Stimulated activated CD4-positive, alpha-beta T cell treated with anti-CD3 and anti-CD28 coated beads, Interleukin-15, amount 100 ng/mL, for 1 hour (primary cell): Measurements from ENCODE around the gene GET4.
A peak's percentile ranks its signal among the peaks of the same experiment; 100 is the strongest.
"Not testable (repeated sequence)": the region's sequence is repeated elsewhere in the genome, so short reads cannot be mapped to it uniquely, and the experiment has no call there.

Experiments
- DNase-seq, 2 donors: peaks; one replicate each; pipeline ENCODE4 v3.0.0-alpha.2; 2020; ENCODE audit warnings: low read depth in 1 of 2, low spot score in 1 of 2

GET4 gene

DNA sequence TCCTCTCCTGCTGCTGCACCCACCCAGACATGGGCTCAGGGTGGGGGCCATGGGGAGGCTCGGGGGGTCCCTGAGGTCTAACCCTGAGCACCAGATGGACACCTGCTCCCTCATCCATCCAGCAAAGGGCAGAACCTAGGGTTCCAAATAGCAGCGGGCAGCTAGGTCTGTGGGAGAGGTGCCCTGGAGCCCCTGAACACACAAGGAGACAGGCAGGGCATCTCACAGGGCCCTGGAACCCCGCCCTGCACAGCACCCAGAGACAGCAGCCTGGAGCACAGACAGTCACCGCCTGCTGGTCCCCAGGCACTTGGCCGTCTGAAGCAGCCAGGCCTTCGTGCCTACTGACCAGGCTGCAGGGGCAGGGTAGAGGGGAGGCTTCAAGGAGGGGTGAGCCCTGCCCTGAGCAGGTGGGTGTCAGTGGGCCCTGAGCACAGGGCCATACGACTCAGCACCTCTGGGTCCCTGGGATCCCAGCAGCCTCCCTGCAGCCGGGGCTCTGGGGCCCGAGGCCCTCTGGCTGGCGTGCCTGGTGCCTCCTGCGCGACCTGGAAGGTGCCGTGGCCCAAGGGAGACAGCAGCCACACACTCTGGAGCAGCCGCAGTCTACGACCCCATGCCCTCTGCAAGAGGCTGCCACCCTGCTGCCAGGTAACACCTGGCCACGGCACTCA, 38.3 kb downstream of the GET4 start:
- no peak for DNase-seq

DNA sequence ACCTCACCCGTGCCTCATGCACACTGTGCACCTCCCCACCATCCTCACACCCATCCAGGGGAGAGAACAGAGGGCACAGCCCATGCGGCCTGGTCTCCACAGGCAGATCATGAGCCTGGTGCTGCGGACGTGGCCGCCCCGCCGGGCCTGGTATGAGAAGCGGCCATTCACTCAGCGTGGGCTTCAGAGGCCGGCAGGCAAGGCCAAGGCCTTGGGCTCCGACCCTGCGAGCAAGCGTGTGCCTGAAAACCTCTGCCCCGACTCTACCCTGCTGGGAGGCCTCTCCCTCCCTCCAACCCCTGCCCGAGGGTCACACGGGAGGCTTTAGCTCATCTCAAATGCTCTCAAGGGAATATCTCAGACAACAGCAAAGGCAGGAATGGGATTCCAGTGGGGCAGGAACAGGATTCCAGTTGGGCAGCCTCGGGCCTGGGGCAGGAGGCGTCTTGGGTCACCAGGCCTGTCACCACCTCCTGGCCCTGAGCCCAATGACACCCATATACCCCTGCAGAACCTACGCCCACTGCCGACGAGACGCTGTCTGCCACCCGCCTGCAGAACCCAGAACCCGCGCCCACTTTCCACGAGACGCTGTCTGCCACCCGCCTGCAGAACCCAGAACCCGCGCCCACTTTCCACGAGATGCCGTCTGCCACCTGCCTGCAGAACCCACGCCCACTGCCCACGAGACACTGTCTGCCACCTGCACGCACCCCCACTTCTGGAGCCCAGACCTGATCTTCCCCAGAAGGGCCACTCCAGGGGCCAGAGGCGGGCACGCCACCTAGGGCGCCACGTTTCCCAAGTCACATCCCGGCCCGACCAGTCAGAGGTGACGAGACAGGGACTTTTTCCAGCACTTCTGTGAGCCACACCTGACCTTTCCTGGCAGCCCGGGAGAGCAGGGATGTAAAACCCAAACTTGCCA, 39.2 kb downstream of the GET4 start:
- DNase-seq, result no peak

DNA sequence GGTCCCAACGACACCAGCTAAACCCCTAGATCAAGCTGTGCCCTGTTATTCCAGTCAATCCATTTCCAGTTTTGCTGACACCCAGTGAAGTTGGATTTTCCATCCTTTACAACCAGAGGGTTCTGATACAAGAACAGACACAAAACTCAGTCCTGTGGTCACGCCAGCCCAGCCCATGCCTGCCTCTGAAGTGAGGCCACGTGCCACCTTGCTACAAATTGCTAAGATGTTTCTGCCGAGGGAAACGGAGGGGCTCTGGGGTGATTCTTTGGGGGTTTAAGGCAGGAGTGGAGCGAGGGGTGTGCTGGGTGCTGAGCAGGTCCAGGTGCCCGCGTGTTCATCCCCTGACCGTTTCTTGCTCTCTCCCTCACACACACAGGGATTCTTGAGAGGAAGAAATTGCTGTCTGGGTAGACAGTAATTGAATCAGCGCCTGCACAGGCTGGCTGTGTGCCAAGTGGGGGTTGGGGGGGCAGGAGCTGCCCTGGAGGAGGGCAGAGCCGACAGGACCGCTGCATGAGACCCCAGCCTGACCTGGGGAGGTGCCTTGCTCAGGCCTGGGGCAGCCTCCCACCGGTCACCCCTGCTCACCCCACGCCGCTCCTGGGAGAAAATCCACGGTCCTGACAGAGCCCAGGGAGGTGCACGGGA, 40.1 kb downstream of the GET4 start:
- no peak for DNase-seq

DNA sequence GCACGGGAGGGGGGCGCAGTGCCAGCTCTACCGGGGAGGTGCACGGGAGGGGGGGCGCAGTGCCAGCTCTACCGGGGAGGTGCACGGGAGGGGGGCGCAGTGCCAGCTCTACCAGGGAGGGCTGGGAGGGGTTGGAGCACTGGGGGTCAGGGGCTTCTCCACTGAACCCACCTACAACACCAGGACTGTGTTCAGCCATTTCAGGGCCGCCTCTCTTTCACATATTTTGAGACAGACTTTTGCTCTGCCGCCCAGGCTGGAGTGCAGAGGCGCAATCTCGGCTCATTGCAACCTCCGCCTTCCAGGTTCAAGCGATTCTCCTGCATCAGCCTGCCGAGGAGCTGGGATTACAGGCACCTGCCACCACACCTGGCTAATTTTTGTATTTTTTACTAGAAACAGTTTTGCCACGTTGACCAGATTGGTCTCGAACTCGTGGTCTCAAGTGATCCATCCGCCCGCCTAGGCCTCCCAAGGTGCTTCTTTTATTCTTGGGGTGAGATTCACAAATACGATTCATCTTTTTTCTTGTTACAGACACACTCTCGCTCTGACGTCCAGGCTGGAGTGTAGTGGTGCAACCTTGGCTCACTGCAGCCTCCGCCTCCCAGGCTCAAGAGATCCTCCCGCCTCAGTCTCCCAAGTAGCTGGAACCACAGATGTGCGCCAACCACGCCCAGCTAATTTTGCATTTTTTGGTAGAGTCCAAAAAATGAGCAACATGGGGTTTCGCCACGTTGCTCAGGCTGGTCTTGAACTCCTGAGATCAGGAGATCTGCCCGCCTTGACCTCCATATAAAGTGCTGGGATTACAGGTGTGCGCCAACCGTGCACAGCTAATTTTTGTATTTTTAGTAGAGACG, 41.1 kb downstream of the GET4 start:
- no peak for DNase-seq

DNA sequence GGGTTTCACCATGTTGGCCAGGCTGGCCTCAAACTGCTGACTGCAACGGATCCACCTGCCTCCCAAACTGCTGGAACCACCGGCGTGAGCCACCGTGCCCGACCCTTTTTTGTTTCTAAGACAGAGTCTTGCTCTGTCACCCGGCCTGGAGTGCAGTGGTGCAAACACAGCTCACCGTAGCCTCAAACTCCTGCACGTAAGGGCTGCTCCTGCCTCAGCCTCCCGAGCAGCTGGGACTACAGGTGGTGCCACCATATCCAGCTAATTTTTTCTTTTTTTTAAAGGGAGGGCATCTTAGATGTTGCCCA, 41.7 kb downstream of the GET4 start:
- DNase-seq, result no peak

DNA sequence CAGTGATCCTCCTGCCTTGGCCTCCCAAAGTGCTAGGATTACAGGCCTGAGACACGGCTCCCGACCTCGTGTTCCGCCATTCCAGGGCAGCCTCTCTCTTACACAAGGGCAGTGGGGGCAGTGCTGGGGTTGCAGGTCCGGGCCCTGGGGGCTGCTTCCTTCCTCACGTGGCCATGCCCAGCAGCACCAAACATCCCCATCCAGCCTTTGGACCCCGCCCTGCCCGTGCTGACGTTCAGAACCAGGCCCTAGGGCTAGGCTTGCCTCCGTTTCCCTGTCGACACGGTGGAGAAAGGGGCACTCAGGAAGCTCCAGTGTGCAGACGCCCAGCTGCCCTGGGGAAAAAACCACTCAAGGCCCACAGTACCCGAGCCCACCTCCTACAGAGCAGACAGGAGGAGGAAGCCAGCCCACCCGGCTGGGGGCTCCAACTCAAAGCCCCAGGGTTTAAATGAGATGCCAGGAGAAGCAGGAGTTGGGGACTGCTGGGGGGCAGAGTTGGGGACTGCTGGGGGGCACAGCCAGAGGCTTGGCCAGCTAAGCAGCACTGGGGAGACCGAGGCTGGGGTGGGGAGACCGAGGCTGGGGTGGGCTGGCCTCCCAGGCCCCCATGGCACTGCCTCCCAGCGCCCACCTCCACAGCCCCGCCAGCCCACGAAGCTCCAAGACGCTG, 42.2 kb downstream of the GET4 start:
- no peak for DNase-seq

DNA sequence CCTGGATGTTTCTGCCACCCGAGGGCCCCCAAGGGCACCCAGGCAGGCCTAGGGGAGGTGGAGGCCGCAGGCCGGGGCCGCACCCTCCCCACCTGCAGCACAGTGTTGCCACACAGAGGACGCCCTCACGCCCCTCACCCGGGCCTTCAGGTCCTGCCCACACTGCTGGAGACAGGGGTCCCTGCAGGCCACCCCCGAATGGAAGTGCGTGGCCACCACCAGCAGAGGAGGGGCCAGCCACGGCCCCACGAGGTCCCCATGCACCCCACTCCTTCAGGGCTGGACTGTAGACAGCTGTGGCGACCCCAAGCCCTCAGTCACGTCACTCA, 42.7 kb downstream of the GET4 start:
- no peak for DNase-seq

DNA sequence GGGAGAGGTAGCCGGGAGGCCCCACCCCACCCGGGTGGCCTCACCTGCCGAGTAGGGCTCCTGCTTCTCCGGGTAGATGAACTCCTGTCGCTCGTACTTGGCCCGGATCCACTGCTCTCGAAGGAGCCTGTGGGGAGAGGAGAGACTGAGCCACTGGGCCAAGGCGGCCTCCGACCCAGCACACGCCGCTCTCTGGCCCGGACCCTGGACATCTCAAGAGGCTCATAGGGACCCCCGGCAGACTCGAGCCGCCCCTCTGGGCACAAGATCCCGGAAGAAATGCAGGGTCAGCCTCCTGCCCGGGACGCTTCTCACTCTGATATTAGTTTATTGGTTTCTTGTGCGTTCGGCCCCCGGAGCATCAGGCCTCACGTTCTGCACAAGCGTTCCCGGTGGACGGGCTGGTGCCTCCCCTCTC, 43.6 kb downstream of the GET4 start:
- DNase-seq, result no peak

GRCh38 chr7:920351-921070, 44.2 kb downstream of the GET4 start:
- no peak for DNase-seq

GRCh38 chr7:921071-921461, 44.7 kb downstream of the GET4 start:
- DNase-seq, result no peak

DNA sequence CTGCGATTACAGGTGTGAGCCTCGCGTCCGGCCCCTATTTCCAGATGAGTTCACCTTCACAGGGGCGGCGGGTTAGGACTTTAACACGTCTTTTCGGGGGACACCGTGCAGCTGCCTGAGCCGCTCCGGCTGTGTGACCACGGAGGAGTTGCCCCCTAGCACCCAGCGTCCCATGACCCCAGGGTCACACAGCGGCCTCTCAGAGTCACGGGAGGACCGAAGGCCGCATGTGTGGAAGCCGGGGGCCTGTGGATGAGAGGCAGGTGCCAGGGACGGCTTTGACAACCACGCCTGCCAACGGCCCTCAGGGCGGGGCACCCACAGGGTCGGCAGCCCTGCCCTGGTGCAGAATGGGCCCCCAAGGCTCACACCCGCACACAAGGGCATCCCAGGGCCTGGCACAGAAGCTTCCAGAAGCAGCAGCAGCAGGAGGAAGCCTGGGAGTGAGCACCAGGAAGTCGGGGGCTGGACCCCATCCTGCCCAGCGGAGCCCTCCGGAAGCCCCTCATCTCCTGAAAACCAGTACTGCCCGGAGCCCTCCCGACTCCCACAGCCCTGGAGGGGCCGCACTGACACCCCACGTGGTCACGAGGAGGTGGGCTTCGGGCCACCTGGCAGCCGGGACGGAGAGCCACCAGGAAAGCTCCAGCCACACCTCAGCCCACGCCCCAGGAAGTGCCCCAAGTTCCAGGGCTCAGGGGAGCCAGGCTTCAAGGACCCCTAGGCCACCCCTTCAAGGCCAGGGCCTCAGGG, 45.4 kb downstream of the GET4 start:
- no peak for DNase-seq

DNA sequence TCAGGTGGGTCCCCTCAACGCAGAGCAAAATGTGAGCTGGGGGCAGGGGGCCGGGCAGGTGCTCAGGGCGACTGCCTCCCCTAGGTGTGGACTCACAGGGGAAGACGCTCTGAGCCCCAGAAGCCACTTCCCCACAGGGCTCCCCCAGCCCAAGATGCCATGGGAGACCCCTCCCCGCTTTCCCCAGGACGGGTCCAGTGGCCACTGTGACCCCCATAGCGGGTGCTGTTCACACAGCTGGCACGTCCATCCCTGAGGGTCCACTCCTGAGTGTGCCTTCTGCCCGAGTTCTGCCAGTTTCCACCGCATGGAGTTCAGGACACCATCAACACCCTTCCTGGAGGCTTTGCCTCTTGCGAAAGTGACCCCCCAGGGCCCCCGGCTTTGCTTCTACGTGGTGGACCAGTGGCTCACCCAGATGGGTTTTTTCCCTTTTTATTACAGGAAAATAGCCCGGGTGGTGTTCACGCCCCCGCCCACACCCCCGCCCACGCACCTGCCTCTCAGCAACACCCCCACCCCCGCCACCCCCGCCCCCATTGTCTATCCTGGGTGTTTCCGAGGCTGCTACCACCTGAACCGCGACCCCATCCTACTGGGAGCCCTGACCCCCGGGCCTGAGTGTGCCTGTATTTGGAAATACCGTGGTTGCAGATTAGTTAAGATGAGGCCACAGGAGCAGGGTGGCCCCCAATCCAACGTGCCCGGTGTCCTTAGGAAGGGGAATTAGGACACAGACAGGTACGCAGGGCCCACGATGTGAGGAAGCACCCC, 46.2 kb downstream of the GET4 start:
- no peak for DNase-seq

GRCh38 chr7:923108-924041, 47.0 kb downstream of the GET4 start:
- peak; percentile 76 to 82 for DNase-seq

DNA sequence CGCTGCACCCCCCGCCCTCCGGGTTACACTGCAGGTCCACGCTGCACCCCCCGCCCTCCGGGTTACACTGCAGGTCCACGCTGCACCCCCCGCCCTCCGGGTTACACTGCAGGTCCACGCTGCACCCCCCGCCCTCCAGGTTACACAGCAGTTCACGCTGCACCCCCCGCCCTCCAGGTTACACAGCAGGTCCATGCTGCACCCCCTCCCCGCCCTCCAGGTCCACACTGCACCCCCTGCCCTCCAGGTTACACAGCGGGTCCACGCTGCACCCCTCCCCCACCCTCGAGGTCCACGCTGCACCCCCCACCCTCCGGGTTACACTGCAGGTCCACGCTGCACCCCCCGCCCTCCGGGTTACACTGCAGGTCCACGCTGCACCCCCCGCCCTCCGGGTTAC, 47.7 kb downstream of the GET4 start:
- not testable (repeated sequence) for DNase-seq

GRCh38 chr7:924541-925231, 48.3 kb downstream of the GET4 start:
- peak in 1 of 2 donors; percentile 45 for DNase-seq

GRCh38 chr7:925601-926000, 49.2 kb downstream of the GET4 start:
- no peak for DNase-seq
